IPS-NIHi11 (cell line): ENCODE results near the gene NR3C1.
"Not testable (repeated sequence)": the region's sequence is repeated elsewhere in the genome, so short reads cannot be mapped to it uniquely, and the experiment has no call there.

Experiments
- DNase-seq: peaks from one replicate; pipeline ENCODE4 v3.0.0; 2012; ENCODE audit warnings: mixed read lengths, low spot score

NR3C1 gene

GRCh38 chr5:143337946-143338345, 65.5 kb downstream of the NR3C1 start:
- no peak for DNase-seq

GRCh38 chr5:143336485-143336884, 67.0 kb downstream of the NR3C1 start:
- no peak for DNase-seq

- DNase-seq, result no peak
Measured at GRCh38 chr5:143334903-143335302, 68.6 kb downstream of the NR3C1 start.

GRCh38 chr5:143334380-143334779, 69.1 kb downstream of the NR3C1 start:
- not testable (repeated sequence) for DNase-seq

GRCh38 chr5:143331956-143332355, 71.5 kb downstream of the NR3C1 start:
- DNase-seq, result no peak

GRCh38 chr5:143329843-143330242, 73.6 kb downstream of the NR3C1 start:
- DNase-seq, result no peak

- DNase-seq, result no peak
Measured at GRCh38 chr5:143328589-143329220, 74.8 kb downstream of the NR3C1 start.

- DNase-seq, result not testable (repeated sequence)
Measured at GRCh38 chr5:143325086-143325485, 78.4 kb downstream of the NR3C1 start.

- not testable (repeated sequence) for DNase-seq
Measured at GRCh38 chr5:143322931-143323630, 80.4 kb downstream of the NR3C1 start.

GRCh38 chr5:143322176-143322575, 81.3 kb downstream of the NR3C1 start:
- no peak for DNase-seq

GRCh38 chr5:143319437-143320227, 83.9 kb downstream of the NR3C1 start:
- no peak for DNase-seq

- no peak for DNase-seq
Measured at GRCh38 chr5:143318833-143319232, 84.7 kb downstream of the NR3C1 start.

- DNase-seq, result no peak
Measured at GRCh38 chr5:143318270-143318669, 85.2 kb downstream of the NR3C1 start.

GRCh38 chr5:143316844-143317631, 86.4 kb downstream of the NR3C1 start:
- no peak for DNase-seq

- no peak for DNase-seq
Measured at GRCh38 chr5:143316337-143316736, 87.1 kb downstream of the NR3C1 start.

- DNase-seq, result no peak
Measured at GRCh38 chr5:143315929-143316328, 87.6 kb downstream of the NR3C1 start.

- DNase-seq, result no peak
Measured at GRCh38 chr5:143315214-143315613, 88.3 kb downstream of the NR3C1 start.

GRCh38 chr5:143314659-143315058, 88.8 kb downstream of the NR3C1 start:
- DNase-seq, result no peak

- DNase-seq, result no peak
Measured at GRCh38 chr5:143314099-143314498, 89.4 kb downstream of the NR3C1 start.

GRCh38 chr5:143313298-143313852, 90.1 kb downstream of the NR3C1 start:
- no peak for DNase-seq

- DNase-seq, result no peak
Measured at GRCh38 chr5:143312822-143313221, 90.7 kb downstream of the NR3C1 start.

GRCh38 chr5:143311955-143312354, 91.5 kb downstream of the NR3C1 start:
- DNase-seq, result no peak
